Measurements from ENCODE around the gene SUN1.

SUN1 gene

DNA sequence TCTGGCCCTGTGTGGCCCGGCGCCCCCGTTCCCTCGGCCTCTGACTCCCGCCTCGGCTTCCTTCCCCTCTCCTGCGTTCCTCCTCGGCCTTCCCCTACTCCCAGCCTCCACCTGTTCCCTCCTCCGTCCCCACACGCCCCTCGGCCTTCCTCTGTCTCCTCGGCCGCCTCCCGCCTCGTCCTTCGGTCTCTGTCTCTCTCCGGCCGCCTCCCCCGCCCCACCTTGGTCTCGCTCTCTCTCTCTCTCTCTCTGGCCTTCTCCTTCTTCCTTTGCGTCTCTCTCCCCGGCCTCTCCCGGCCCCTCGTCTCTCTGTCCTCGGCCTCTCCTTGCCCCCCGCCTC, 44.7 kb downstream of the SUN1 start (continued):
- TF ChIP-seq, protein P1, sequence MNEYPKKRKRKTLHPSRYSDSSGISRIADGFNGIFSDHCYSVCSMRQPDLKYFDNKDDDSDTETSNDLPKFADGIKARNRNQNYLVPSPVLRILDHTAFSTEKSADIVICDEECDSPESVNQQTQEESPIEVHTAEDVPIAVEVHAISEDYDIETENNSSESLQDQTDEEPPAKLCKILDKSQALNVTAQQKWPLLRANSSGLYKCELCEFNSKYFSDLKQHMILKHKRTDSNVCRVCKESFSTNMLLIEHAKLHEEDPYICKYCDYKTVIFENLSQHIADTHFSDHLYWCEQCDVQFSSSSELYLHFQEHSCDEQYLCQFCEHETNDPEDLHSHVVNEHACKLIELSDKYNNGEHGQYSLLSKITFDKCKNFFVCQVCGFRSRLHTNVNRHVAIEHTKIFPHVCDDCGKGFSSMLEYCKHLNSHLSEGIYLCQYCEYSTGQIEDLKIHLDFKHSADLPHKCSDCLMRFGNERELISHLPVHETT (tag by site-specific recombination; IDR thresholded peaks at IDR 0.05), result peak; percentile 64
- peak; percentile 80 for TF ChIP-seq GLIS2 (tag by site-specific recombination; IDR thresholded peaks at IDR 0.05)
- no peak for TF ChIP-seq ZNF707 (tag by site-specific recombination; IDR thresholded peaks at IDR 0.05)
- no peak for TF ChIP-seq ZNF350 (tag by site-specific recombination; IDR thresholded peaks at IDR 0.05)
- TF ChIP-seq, protein P2, sequence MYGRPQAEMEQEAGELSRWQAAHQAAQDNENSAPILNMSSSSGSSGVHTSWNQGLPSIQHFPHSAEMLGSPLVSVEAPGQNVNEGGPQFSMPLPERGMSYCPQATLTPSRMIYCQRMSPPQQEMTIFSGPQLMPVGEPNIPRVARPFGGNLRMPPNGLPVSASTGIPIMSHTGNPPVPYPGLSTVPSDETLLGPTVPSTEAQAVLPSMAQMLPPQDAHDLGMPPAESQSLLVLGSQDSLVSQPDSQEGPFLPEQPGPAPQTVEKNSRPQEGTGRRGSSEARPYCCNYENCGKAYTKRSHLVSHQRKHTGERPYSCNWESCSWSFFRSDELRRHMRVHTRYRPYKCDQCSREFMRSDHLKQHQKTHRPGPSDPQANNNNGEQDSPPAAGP (tag by site-specific recombination; IDR thresholded peaks at IDR 0.05), result peak; percentile 11; the same call in 1 of the 2 replicates
- TF ChIP-seq ZXDB (tag by site-specific recombination; IDR thresholded peaks at IDR 0.05), result peak; percentile 85
- TF ChIP-seq KLF8 (tag by site-specific recombination; IDR thresholded peaks at IDR 0.05), result peak; percentile 49
- TF ChIP-seq GLIS1 (tag by site-specific recombination; IDR thresholded peaks at IDR 0.05), result no peak; the same call in 1 of the 2 replicates
- TF ChIP-seq ZBTB20 (tag by site-specific recombination; IDR thresholded peaks at IDR 0.05), result peak; percentile 42; the same call in 1 of the 2 replicates
- no peak for TF ChIP-seq ZNF501 (tag by site-specific recombination; IDR thresholded peaks at IDR 0.05)
- TF ChIP-seq REPIN1 (tag by site-specific recombination; IDR thresholded peaks at IDR 0.05; ENCODE audit: low read depth), result no peak
- TF ChIP-seq ZNF843 (tag by site-specific recombination; IDR thresholded peaks at IDR 0.05), result peak; percentile 52; the same call in 1 of the 2 replicates
- TF ChIP-seq ZNF660 (tag by site-specific recombination; IDR thresholded peaks at IDR 0.05), result no peak
- no peak for TF ChIP-seq ZNF37A (tag by site-specific recombination; IDR thresholded peaks at IDR 0.05)
- no peak for TF ChIP-seq ZSCAN16 (tag by site-specific recombination; IDR thresholded peaks at IDR 0.05)
- TF ChIP-seq, protein P3, sequence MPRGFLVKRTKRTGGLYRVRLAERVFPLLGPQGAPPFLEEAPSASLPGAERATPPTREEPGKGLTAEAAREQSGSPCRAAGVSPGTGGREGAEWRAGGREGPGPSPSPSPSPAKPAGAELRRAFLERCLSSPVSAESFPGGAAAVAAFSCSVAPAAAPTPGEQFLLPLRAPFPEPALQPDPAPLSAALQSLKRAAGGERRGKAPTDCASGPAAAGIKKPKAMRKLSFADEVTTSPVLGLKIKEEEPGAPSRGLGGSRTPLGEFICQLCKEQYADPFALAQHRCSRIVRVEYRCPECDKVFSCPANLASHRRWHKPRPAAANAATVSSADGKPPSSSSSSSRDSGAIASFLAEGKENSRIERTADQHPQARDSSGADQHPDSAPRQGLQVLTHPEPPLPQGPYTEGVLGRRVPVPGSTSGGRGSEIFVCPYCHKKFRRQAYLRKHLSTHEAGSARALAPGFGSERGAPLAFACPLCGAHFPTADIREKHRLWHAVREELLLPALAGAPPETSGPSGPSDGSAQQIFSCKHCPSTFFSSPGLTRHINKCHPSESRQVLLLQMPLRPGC (tag by site-specific recombination; IDR thresholded peaks at IDR 0.05), result no peak
- TF ChIP-seq ZNF202 (tag by site-specific recombination; IDR thresholded peaks at IDR 0.05; ENCODE audit: borderline replicate concordance), result peak; percentile 91; the same call in 1 of the 2 replicates
- TF ChIP-seq ZBTB7A (tag by site-specific recombination; IDR thresholded peaks at IDR 0.05; ENCODE audit: low read depth), result peak; percentile 89
- TF ChIP-seq, protein P4, sequence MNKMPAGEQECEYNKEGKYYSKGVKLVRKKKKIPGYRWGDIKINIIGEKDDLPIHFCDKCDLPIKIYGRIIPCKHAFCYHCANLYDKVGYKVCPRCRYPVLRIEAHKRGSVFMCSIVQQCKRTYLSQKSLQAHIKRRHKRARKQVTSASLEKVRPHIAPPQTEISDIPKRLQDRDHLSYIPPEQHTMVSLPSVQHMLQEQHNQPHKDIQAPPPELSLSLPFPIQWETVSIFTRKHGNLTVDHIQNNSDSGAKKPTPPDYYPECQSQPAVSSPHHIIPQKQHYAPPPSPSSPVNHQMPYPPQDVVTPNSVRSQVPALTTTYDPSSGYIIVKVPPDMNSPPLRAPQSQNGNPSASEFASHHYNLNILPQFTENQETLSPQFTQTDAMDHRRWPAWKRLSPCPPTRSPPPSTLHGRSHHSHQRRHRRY (tag by site-specific recombination; IDR thresholded peaks at IDR 0.05), result peak; percentile 89; the same call in 1 of the 2 replicates
- no peak for TF ChIP-seq HOXC10 (CRISPR knock-in tag; IDR thresholded peaks at IDR 0.05)
- peak; percentile 76; the same call in 1 of the 2 replicates for TF ChIP-seq KLF16 (tag by site-specific recombination; IDR thresholded peaks at IDR 0.05)

DNA sequence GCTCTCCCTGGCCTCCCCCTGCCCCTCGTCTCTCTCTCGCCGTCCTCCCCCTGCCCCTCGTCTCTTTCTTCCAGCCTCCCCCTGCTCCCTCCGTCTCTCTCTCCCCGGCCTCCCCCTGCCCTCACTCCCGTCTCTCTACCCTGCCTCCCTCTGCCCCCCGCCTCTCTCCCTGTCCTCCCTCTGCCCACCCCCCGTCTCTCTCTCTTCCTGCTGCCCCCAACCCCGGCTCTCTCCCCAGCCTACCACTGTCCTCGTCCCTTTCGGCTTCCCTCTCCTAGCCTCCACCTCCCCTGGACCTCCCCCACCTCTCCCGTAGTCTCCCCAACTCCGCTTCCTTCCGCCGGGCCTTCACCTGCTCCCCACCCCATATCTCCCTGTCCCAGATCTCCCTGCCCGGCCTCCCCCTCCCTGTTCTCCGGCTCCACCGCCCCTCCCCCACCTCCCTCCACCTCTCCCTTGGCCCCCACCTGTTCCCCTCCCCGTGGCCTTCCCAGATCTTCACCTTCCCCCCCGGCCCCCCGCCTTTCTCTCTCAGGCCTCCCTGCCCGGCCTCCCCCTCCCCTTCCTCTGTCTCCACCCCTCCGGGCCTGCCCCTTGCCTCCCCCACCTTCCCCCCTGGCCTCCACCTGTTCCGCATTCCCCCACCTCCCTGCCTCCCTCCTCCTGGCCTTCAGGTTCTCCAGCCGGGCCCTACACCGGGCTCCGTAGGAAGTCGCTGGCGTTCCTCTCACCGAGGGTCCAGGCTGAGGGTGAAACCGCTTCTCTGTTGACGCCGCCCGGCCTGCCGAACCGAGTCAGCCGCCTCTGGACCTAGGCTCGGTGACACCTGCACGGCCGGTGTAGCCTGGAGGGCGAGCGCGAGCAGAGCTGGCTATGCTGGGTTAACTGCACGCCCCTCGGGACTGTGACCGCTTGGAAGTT, 45.3 kb downstream of the SUN1 start:
- peak overlapping the region; percentile 80; the same call in 1 of the 2 replicates for H3K27ac ChIP-seq (ENCODE audit: extremely low read depth, low read depth, low read length)
- H3K36me3 ChIP-seq (ENCODE audit: control insufficient read depth in 2 of 2, insufficient read depth in 1 of 2, low read length in 2 of 2), result peaks cover 0 to 34% of the 10 kb centered on the region in 2 experiments; a peak in 1 of 3 replicates
- no peaks in the 10 kb centered on the region for H3K9me3 ChIP-seq (ENCODE audit: control insufficient read depth, insufficient read depth, low read depth, low read length)
- CTCF ChIA-PET, result no interaction called here
- no peaks in the 10 kb centered on the region for H3K4me1 ChIP-seq (ENCODE audit: control insufficient read depth, insufficient read depth, low read length)
- POLR2A ChIA-PET, result interaction anchor here (0.8 kb wide), 1 partner anchor 636 kb away, joined by 6 read pairs; no protein-coding TSS in a partner anchor
- H3K4me3 ChIP-seq (ENCODE audit: low read depth, low read length), result peak overlapping the region; percentile 94
- TF ChIP-seq, protein P1 (tag by site-specific recombination; IDR thresholded peaks at IDR 0.05), result peak; percentile 4; the same call in 1 of the 2 replicates
- TF ChIP-seq ZNF600 (tag by site-specific recombination; IDR thresholded peaks at IDR 0.05), result no peak
- TF ChIP-seq SP3 (tag by site-specific recombination; IDR thresholded peaks at IDR 0.05), result 0 out of 2 replicates have a peak, but pooled peaks have one; percentile 22
- TF ChIP-seq ZFP69B (tag by site-specific recombination; IDR thresholded peaks at IDR 0.05), result no peak
- TF ChIP-seq, protein P5, sequence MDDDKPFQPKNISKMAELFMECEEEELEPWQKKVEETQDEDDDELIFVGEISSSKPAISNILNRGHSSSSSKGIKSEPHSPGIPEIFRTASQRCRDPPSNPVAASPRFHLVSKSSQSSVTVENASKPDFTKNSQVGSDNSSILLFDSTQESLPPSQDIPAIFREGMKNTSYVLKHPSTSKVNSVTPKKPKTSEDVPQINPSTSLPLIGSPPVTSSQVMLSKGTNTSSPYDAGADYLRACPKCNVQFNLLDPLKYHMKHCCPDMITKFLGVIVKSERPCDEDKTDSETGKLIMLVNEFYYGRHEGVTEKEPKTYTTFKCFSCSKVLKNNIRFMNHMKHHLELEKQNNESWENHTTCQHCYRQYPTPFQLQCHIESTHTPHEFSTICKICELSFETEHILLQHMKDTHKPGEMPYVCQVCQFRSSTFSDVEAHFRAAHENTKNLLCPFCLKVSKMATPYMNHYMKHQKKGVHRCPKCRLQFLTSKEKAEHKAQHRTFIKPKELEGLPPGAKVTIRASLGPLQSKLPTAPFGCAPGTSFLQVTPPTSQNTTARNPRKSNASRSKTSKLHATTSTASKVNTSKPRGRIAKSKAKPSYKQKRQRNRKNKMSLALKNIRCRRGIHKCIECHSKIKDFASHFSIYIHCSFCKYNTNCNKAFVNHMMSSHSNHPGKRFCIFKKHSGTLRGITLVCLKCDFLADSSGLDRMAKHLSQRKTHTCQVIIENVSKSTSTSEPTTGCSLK (tag by site-specific recombination; IDR thresholded peaks at IDR 0.05), result no peak
- peak; percentile 48; the same call in 1 of the 2 replicates for TF ChIP-seq SCRT2 (tag by site-specific recombination; IDR thresholded peaks at IDR 0.05)
- TF ChIP-seq ZNF501 (tag by site-specific recombination; IDR thresholded peaks at IDR 0.05), result no peak
- no peak for TF ChIP-seq ZNF837 (tag by site-specific recombination; IDR thresholded peaks at IDR 0.05)

Data from HEK293 (cell line).